ENCODE measurements around the gene PMFBP1.
A peak's percentile ranks its signal among the peaks of the same experiment; 100 is the strongest.

PMFBP1 gene

GRCh38 chr16:72172105-72173034 is at the start of gene PMFBP1:
TSS of gene PMFBP1 (minus strand) at chr16:72172155. CDS start at chr16:72171208, 947 bp downstream.
- DNase-seq = no peak

GRCh38 chr16:72221630-72222024 is 49.7 kb upstream of the PMFBP1 start:
- no peak for DNase-seq

- DNase-seq = peak; percentile 50
Observed at GRCh38 chr16:72220875-72221629, 49.1 kb upstream of the PMFBP1 start.

- no peak for DNase-seq
Observed at GRCh38 chr16:72219282-72219681, 47.3 kb upstream of the PMFBP1 start.

- DNase-seq = no peak
Observed at GRCh38 chr16:72216767-72217166, 44.8 kb upstream of the PMFBP1 start.

- DNase-seq = no peak
Observed at GRCh38 chr16:72214821-72215220, 42.9 kb upstream of the PMFBP1 start.

GRCh38 chr16:72211110-72211509 is 39.2 kb upstream of the PMFBP1 start:
- DNase-seq = no peak

GRCh38 chr16:72210555-72210954 is 38.6 kb upstream of the PMFBP1 start:
- DNase-seq = peak; percentile 79

- DNase-seq = no peak
Observed at GRCh38 chr16:72210072-72210471, 38.1 kb upstream of the PMFBP1 start.

- DNase-seq = no peak
Observed at GRCh38 chr16:72206299-72206698, 34.3 kb upstream of the PMFBP1 start.

- DNase-seq = no peak
Observed at GRCh38 chr16:72203401-72203800, 31.4 kb upstream of the PMFBP1 start.

- no peak for DNase-seq
Observed at GRCh38 chr16:72202014-72202413, 30.1 kb upstream of the PMFBP1 start.

GRCh38 chr16:72201387-72201786 is 29.4 kb upstream of the PMFBP1 start:
- no peak for DNase-seq

GRCh38 chr16:72199761-72200337 is 27.9 kb upstream of the PMFBP1 start:
- no peak for DNase-seq

- DNase-seq = peak; percentile 66
Observed at GRCh38 chr16:72198771-72199201, 26.8 kb upstream of the PMFBP1 start.

GRCh38 chr16:72198021-72198711 is 26.2 kb upstream of the PMFBP1 start:
- DNase-seq = peak; percentile 93

GRCh38 chr16:72197545-72197944 is 25.6 kb upstream of the PMFBP1 start:
- no peak for DNase-seq

- peak; percentile 56 for DNase-seq
Observed at GRCh38 chr16:72195609-72196008, 23.7 kb upstream of the PMFBP1 start.

- DNase-seq = no peak
Observed at GRCh38 chr16:72191551-72191950, 19.6 kb upstream of the PMFBP1 start.

GRCh38 chr16:72189865-72190371 is 18.0 kb upstream of the PMFBP1 start:
- DNase-seq = no peak

- DNase-seq = no peak
Observed at GRCh38 chr16:72188541-72188940, 16.6 kb upstream of the PMFBP1 start.

- no peak for DNase-seq
Observed at GRCh38 chr16:72187551-72187950, 15.6 kb upstream of the PMFBP1 start.

GRCh38 chr16:72182976-72183375 is 11.0 kb upstream of the PMFBP1 start:
- no peak for DNase-seq

Data from eye (tissue), 1 donor.